Hypothalamus (tissue), 51 donors: ENCODE data around the gene TYRO3.
A peak's percentile ranks its signal among the peaks of the same experiment; 100 is the strongest.
"Not testable (repeated sequence)": the region's sequence is repeated elsewhere in the genome, so short reads cannot be mapped to it uniquely, and the experiment has no call there.

Source experiments
- DNase-seq, 51 donors: peaks; one replicate each; lab custom pipeline; 2025; lab: John Stamatoyannopoulos, UW

TYRO3 gene

DNA sequence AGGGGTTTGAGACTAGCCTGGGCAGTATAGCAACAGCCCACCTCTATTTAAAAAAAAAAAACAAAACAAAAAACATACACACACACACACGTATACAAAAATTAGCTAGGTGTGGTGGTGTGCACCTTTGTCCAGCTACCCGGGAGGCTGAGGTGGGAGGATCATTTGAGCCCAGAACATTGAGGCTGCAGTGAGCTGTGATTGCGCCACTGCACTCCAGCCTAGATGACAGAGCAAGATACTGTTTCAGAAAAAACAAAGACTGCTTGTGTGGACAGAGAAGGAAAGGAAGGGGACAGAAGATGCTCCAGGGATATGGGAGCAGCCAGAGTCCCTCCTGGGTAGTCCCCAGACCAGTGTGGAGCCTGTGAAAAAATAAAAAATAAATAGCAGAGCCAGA lies 12.9 kb downstream of the TYRO3 start:
- DNase-seq = no peak

DNA sequence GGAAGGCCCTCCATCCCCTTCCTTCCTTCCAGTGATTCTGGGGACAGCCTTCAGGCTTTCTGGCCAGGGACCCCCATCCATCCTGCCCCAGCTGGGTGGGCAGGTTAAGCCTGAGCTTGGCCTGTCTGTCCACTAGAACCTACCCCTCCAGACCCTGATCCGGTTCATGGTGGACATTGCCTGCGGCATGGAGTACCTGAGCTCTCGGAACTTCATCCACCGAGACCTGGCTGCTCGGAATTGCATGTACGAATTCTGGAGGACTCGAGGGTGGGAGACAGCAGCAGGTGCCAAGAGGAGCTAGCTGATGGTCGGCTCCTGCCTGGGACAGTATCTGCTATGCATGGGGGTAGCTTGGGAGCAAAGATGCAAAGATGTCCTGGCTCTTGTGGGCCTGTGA lies 13.9 kb downstream of the TYRO3 start:
- DNase-seq = no peak

- DNase-seq = no peak
Measured at GRCh38 chr15:41573396-41573795, 14.4 kb downstream of the TYRO3 start.

DNA sequence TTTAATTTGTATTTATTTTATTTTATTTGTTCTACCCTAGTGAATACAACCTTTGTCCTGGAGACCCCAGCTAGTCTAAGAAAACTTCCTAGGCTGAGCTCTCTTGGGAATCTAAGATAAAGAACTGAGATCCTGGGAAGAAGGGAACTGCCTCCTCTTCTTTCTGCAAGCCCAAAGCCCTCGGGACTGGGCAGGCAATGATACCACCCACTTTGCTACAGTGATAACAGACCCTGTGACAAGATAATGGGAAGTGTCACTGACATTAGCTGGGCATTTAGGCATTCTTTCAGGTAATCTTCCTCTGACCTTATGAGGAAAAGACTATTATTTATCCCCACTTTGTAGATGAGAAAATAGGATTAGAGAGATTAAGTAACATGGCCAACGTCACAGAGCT lies 15.1 kb downstream of the TYRO3 start:
- no peak for DNase-seq

DNA sequence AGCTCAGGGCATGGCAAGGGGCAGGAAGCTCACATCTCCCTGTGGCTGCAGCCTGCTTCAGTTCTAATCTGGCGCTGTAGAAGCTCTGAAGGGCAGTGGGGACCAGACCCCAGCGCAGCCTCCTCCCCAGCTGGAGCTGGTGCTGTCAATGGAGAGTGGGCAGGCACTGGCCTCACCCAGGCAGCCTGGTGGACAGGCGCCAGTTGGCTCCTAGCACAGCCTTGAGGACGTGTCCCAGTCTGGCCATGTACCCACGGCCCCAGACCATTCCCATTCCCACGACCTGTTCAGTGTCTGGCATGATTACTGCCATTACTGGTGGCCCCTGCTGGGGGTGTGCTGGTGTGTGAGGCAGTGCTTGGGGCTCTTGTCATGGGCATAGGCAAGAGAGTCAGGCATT lies 16.3 kb downstream of the TYRO3 start:
- DNase-seq = peak in 1 of 51 donors; percentile 17

DNA sequence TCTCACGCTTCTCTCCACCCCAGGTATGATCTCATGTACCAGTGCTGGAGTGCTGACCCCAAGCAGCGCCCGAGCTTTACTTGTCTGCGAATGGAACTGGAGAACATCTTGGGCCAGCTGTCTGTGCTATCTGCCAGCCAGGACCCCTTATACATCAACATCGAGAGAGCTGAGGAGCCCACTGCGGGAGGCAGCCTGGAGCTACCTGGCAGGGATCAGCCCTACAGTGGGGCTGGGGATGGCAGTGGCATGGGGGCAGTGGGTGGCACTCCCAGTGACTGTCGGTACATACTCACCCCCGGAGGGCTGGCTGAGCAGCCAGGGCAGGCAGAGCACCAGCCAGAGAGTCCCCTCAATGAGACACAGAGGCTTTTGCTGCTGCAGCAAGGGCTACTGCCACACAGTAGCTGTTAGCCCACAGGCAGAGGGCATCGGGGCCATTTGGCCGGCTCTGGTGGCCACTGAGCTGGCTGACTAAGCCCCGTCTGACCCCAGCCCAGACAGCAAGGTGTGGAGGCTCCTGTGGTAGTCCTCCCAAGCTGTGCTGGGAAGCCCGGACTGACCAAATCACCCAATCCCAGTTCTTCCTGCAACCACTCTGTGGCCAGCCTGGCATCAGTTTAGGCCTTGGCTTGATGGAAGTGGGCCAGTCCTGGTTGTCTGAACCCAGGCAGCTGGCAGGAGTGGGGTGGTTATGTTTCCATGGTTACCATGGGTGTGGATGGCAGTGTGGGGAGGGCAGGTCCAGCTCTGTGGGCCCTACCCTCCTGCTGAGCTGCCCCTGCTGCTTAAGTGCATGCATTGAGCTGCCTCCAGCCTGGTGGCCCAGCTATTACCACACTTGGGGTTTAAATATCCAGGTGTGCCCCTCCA lies 19.1 kb downstream of the TYRO3 start:
- peak in 39 of 51 donors; percentile 9 to 81 (median 47) for DNase-seq

DNA sequence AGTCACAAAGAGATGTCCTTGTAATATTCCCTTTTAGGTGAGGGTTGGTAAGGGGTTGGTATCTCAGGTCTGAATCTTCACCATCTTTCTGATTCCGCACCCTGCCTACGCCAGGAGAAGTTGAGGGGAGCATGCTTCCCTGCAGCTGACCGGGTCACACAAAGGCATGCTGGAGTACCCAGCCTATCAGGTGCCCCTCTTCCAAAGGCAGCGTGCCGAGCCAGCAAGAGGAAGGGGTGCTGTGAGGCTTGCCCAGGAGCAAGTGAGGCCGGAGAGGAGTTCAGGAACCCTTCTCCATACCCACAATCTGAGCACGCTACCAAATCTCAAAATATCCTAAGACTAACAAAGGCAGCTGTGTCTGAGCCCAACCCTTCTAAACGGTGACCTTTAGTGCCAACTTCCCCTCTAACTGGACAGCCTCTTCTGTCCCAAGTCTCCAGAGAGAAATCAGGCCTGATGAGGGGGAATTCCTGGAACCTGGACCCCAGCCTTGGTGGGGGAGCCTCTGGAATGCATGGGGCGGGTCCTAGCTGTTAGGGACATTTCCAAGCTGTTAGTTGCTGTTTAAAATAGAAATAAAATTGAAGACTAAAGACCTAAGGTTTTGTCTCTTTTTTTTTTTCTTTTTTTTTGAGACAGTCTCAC lies 19.8 kb downstream of the TYRO3 start:
- DNase-seq = peak in 2 of 51 donors; percentile 6 to 44

GRCh38 chr15:41581110-41581509 lies 22.1 kb downstream of the TYRO3 start:
- DNase-seq = no peak

GRCh38 chr15:41583795-41584194 lies 24.8 kb downstream of the TYRO3 start:
- DNase-seq = no peak

GRCh38 chr15:41584636-41585126 lies 25.7 kb downstream of the TYRO3 start:
- DNase-seq = no peak

DNA sequence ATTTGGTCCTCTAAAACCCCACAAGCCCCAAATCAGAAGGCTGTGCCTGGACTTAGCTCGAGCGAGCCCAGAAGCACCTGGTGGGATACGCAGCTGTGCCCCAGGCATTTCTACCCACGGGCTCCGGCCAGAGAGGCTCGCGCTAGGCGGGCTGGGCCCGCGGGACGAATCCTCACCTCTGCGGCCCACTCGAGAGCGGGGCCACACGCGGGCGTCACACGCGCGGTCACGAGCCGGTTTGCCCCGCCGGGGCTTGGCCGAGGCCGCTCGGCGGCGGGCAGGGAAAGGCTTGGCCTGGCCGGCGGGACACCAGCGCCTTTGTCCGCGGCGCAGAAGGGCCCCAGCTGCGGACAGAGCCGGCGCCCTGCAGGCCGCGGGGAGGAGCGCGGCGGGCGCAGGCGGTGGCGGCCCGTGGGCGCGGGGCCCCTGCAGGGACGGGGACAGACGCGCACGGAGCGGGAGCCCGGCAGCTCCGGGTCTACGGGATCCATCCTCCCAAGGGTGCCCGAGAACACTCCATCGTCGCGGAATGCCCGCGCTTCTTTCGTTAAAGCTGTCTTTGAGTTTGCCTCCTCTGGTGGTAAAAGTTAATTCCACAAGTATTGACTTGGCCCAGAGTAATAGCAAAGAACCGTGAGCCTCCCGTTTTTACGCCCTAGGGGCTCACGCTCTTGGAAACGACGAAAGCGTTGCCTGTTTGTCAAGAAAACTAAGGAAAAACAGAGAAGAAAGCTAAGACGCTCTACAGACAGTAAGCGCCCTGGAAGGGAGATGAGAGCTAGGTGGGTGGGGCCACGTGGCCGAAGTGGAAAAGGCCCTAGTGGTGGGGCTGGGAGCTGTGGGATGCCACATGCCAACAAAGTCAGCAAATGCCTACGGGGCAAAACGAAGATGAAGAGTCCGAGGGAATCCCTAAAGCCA lies 26.4 kb downstream of the TYRO3 start:
- DNase-seq = peak in 41 of 51 donors; percentile 12 to 80 (median 57)

DNA sequence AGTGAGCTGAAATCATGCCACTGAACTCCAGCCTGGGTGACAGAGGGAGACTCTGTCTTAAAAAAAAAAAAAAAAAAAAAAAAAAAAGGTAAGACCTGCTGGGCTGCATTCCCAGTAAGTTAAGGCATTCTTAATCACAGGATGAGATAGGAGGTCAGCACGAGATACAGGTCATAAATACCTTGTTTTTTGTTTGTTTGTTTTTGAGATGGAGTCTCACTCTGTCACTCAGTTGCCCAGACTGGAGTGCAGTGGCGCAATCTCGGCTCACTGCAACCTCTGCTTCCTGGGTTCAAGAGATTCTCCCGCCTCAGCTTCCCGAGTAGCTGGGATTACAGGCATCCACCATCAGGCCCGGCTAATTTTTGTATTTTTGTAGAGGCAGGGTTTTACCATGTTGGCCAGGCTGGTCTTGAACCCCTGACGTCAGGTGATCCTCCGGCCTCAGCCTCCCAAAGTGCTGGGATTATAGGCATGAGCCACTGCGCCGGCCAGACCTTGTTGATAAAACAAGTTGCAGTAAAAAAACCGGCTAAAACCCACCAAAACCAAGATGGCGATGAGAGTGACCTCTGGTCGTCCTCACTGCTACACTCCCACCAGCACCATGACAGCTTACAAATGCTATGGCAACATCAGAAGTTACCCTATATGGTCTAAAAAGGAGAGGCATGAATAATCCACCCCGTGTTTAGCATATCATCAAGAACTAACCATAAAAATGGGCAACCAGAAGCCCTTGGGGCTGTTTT lies 27.7 kb downstream of the TYRO3 start:
- not testable (repeated sequence) for DNase-seq

DNA sequence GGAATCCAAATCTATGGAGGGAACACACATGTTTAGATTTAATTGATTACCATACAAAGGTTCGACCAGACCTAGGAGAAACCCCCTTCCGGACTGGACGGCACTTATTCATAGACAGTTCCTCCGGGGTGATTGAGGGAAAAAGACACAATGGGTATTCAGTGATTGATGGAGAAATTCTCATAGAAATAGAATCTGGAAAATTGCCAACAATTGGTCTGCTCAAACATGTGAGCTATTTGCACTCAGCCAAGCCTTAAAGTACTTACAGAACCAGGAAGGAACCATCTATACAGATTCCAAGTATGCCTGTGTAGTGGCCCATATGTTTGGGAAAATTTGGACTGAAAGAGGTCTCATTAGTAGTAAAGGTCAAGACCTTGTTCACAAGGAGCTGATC lies 30.0 kb downstream of the TYRO3 start:
- DNase-seq = not testable (repeated sequence)

GRCh38 chr15:41589571-41589970 lies 30.6 kb downstream of the TYRO3 start:
- not testable (repeated sequence) for DNase-seq

- DNase-seq = not testable (repeated sequence)
Measured at GRCh38 chr15:41591217-41591616, 32.2 kb downstream of the TYRO3 start.

- not testable (repeated sequence) for DNase-seq
Measured at GRCh38 chr15:41592718-41593117, 33.7 kb downstream of the TYRO3 start.

DNA sequence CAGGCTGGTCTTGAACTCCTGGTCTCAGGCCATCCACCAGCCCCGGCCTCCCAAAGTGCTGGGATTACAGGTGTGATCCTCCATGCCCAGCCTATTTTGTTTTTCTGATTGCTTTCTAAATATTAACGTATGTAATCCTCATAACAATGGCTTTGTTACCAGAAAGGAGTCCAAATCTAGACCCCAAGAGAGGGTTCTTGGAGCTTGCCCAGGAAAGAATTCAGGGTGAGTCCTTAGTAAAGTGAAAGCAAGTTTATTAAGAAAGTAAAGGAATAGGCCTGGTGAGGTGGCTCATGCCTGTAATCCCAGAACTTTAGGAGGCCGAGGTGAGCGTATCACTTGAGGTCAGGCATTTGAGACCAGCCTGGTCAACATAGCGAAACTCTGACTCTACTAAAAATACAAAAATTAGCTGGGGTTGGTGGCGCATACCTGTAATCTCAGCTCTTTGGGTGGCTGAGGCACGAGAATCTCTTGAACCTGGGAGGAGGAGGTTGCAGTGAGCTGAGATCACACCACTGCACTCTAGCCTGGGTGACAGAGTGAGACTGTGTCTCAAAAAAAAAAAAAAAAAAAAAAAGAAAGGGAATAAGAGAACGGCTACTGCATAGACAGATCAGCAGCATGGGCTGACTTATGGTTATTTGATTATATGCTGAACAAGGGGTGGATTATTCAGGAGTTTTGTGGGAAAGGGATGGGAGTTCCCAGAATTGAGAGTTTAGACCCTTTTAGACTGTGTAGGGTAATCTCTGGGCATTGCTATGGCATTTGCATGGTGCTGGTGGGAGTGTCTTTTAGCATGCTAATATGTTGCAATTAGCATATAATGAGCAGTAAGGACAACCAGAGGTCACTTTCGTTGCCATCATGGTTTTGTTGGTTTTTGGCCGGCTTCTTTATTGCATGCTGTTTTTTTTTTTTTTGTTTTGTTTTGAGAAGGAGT lies 36.1 kb downstream of the TYRO3 start:
- no peak for DNase-seq

DNA sequence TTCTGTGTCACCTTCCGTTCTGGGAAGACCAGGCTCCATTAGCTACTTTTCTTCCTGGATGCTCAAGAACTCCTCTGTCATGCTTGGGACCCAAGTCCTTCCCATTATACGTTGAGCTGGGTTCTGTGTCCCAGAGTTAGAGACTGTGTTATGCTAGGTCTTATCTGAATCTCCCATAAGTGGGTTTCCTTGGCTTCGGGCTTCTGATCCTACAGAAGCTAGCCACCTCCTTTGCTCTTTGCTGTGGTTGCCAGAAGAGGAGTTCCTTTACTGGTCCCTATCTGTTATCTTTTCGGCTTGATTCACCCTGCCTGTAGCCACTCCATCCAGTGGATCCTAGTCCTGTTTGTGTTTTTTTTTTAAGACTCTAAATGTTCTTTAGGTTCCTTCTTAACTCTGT lies 38.0 kb downstream of the TYRO3 start:
- no peak for DNase-seq

DNA sequence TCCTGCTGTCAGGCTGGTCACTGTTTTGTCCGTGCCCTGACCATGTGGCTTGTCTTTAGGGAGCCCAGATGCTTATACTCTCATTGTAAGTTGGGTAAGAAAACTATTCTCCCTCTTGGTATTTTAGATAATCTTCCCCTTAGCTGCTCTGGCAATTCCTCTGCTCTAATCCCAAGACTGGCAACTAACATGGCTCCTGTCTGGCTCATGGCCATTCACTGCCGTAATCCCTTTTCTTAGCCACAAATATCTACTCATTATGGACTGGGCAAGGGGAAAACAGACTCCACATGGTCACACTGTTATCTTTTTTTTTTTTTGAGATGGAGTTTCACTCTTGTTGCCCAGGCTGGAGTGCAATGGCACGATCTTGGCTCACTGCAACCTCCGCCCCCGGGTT lies 38.8 kb downstream of the TYRO3 start:
- DNase-seq = no peak
